Measurements from ENCODE around the gene MYH11. TPM values are rescaled to one million over a fixed set of nuclear protein-coding genes. Genes with fewer than 3 reads are reported as not detected.

MYH11 gene
- polyA plus RNA-seq, 3 donors, result 0.06 TPM; not detected in 2

- Mint-ChIP-seq H3K27me3 (ENCODE audit: low read depth in 3 of 3) (peaks cover 0 to 2% (median 1%) of the 10 kb centered on the region in 3 donors), H3K4me1 (no peaks in the 10 kb centered on the region), H3K4me3 (no peak overlapping the region), H3K27ac (peak overlapping the region in 2 of 7 donors; percentile 4 to 48), H3K9me3 (peaks cover 0 to 2% (median 0%) of the 10 kb centered on the region in 7 donors), H3K36me3 (peaks cover 82 to 98% of the 10 kb centered on the region in 2 donors)
- H3K9me3 ChIP-seq (replicated peaks in 1 of 2; ENCODE audit: control insufficient read depth in 1 of 2, insufficient read depth in 1 of 2, low read length in 2 of 2), result no peaks in the 10 kb centered on the region
- no peak overlapping the region for H2AFZ ChIP-seq (ENCODE audit: insufficient read depth, low read depth, low read length, poor library complexity, severe bottlenecking)
- H3K79me2 ChIP-seq (ENCODE audit: insufficient read depth, low read length), result peaks cover 19% of the 10 kb centered on the region
- TF ChIP-seq, protein P1, sequence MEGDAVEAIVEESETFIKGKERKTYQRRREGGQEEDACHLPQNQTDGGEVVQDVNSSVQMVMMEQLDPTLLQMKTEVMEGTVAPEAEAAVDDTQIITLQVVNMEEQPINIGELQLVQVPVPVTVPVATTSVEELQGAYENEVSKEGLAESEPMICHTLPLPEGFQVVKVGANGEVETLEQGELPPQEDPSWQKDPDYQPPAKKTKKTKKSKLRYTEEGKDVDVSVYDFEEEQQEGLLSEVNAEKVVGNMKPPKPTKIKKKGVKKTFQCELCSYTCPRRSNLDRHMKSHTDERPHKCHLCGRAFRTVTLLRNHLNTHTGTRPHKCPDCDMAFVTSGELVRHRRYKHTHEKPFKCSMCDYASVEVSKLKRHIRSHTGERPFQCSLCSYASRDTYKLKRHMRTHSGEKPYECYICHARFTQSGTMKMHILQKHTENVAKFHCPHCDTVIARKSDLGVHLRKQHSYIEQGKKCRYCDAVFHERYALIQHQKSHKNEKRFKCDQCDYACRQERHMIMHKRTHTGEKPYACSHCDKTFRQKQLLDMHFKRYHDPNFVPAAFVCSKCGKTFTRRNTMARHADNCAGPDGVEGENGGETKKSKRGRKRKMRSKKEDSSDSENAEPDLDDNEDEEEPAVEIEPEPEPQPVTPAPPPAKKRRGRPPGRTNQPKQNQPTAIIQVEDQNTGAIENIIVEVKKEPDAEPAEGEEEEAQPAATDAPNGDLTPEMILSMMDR (IDR thresholded peaks at IDR 0.05), result no peak
- H3K27me3 ChIP-seq (ENCODE audit: control insufficient read depth in 2 of 2, insufficient read depth in 2 of 2, low read length in 2 of 2), result no peaks in the 10 kb centered on the region
- no peak overlapping the region for H3K4me3 ChIP-seq (replicated peaks in 1 of 3; ENCODE audit: low read depth in 2 of 3, low read length in 3 of 3)
- no peaks in the 10 kb centered on the region for H3K4me1 ChIP-seq (ENCODE audit: control insufficient read depth in 1 of 2, insufficient read depth in 2 of 2, low read length in 2 of 2)
- no peak overlapping the region for H3K27ac ChIP-seq (ENCODE audit: low read depth in 1 of 2, low read length in 2 of 2)
- no peak overlapping the region for H3K4me2 ChIP-seq (replicated peaks; ENCODE audit: extremely low read depth, low read length, poor library complexity, severe bottlenecking)
- H3K36me3 ChIP-seq (replicated peaks in 1 of 2; ENCODE audit: control insufficient read depth in 1 of 2, insufficient read depth in 2 of 2, low read length in 2 of 2), result peaks cover 93 to 98% of the 10 kb centered on the region in 2 donors
- intact Hi-C loops (cut with micrococcal nuclease), result no loop called here
- no peak overlapping the region for H3K9ac ChIP-seq (ENCODE audit: insufficient read depth, low read length, poor library complexity, severe bottlenecking)
- no peak for DNase-seq
- peaks cover 44% of the 10 kb centered on the region for H4K20me1 ChIP-seq (ENCODE audit: insufficient read depth, low read length)
- 100% methylated on average over 2 of the region's 3 CpGs for WGBS (ENCODE audit: insufficient coverage)
Observed at GRCh38 chr16:15689290-15689689, 167.5 kb downstream of the MYH11 start.

DNA sequence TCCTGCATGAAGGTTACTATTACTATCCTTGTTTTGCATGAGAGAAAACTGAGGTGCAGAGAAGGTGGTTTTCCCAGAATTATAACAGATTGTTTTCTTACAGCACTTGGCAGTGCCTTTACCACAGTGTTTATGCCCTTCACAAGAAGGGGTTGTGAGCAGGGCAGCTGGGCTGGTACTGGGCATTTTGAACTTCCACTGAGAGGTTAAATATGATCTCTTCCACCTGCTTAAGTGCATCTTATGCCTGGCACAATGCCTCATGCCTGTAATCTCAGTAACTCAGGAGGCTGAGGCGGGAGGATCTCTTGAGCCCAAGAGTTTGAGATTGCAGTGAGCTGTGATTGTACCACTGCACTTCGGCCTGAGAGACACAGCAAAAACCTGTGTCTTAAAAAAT lies 170.5 kb downstream of the MYH11 start:
- Mint-ChIP-seq H3K27me3 (ENCODE audit: low read depth in 3 of 3) (peaks cover 0 to 1% (median under 1%) of the 10 kb centered on the region in 3 donors), H3K36me3 (peaks cover 64 to 89% of the 10 kb centered on the region in 2 donors), H3K4me1 (peaks cover 5% of the 10 kb centered on the region), H3K27ac (peak overlapping the region in 2 of 7 donors; percentile 32 to 43), H3K9me3 (peaks cover 0 to 2% (median 0%) of the 10 kb centered on the region in 7 donors), H3K4me3 (no peak overlapping the region)
- peak overlapping the region in 1 of 2 donors; percentile 26 for H3K27ac ChIP-seq (ENCODE audit: low read depth in 1 of 2, low read length in 2 of 2)
- no peak overlapping the region for H2AFZ ChIP-seq (ENCODE audit: insufficient read depth, low read depth, low read length, poor library complexity, severe bottlenecking)
- DNase-seq, result no peak
- TF ChIP-seq, protein P1 (IDR thresholded peaks at IDR 0.05), result no peak
- no peaks in the 10 kb centered on the region for H3K9me3 ChIP-seq (replicated peaks in 1 of 2; ENCODE audit: control insufficient read depth in 1 of 2, insufficient read depth in 1 of 2, low read length in 2 of 2)
- peaks cover 40% of the 10 kb centered on the region for H3K79me2 ChIP-seq (ENCODE audit: insufficient read depth, low read length)
- H4K20me1 ChIP-seq (ENCODE audit: insufficient read depth, low read length), result peaks cover 37% of the 10 kb centered on the region
- H3K27me3 ChIP-seq (ENCODE audit: control insufficient read depth in 2 of 2, insufficient read depth in 2 of 2, low read length in 2 of 2), result no peaks in the 10 kb centered on the region
- H3K4me1 ChIP-seq (ENCODE audit: control insufficient read depth in 1 of 2, insufficient read depth in 2 of 2, low read length in 2 of 2), result peaks cover 3 to 6% of the 10 kb centered on the region in 2 donors
- intact Hi-C loops (cut with micrococcal nuclease), result no loop called here
- H3K4me3 ChIP-seq (replicated peaks in 1 of 3; ENCODE audit: low read depth in 2 of 3, low read length in 3 of 3), result no peak overlapping the region
- H3K4me2 ChIP-seq (replicated peaks; ENCODE audit: extremely low read depth, low read length, poor library complexity, severe bottlenecking), result no peak overlapping the region
- 100% methylated on average over 1 of the region's 2 CpGs for WGBS (ENCODE audit: insufficient coverage)
- H3K9ac ChIP-seq (ENCODE audit: insufficient read depth, low read length, poor library complexity, severe bottlenecking), result no peak overlapping the region
- H3K36me3 ChIP-seq (replicated peaks in 1 of 2; ENCODE audit: control insufficient read depth in 1 of 2, insufficient read depth in 2 of 2, low read length in 2 of 2), result peaks cover 82 to 90% of the 10 kb centered on the region in 2 donors
